Measurements from ENCODE around the gene UBR1.

UBR1 gene

GRCh38 chr15:43146184-43146583 lies 40.3 kb upstream of the UBR1 start:
- no peak overlapping the region for H3K27ac ChIP-seq
- H3K4me3 ChIP-seq (ENCODE audit: low read depth, low read length) = no peak overlapping the region
- no peak overlapping the region for H3K9ac ChIP-seq
- H3K4me2 ChIP-seq (ENCODE audit: low read length) = no peak overlapping the region
- no peak for TF ChIP-seq CTCF (IDR thresholded peaks at IDR 0.05)
- no peaks in the 10 kb centered on the region for H3K36me3 ChIP-seq (ENCODE audit: control insufficient read depth, insufficient read depth, low read length)
- H2AFZ ChIP-seq = no peak overlapping the region
- no peaks in the 10 kb centered on the region for H3K4me1 ChIP-seq
- H3K9me3 ChIP-seq (ENCODE audit: control insufficient read depth, low read length) = no peaks in the 10 kb centered on the region
- no peaks in the 10 kb centered on the region for H3K79me2 ChIP-seq
- no peaks in the 10 kb centered on the region for H3K27me3 ChIP-seq (ENCODE audit: control insufficient read depth, insufficient read depth, low read length)

- no peak overlapping the region for H3K4me2 ChIP-seq (ENCODE audit: low read length)
- no peaks in the 10 kb centered on the region for H3K36me3 ChIP-seq (ENCODE audit: control insufficient read depth, insufficient read depth, low read length)
- no peak overlapping the region for H3K4me3 ChIP-seq (ENCODE audit: low read depth, low read length)
- no peak overlapping the region for H3K9ac ChIP-seq
- H3K27me3 ChIP-seq (ENCODE audit: control insufficient read depth, insufficient read depth, low read length) = no peaks in the 10 kb centered on the region
- H3K9me3 ChIP-seq (ENCODE audit: control insufficient read depth, low read length) = no peaks in the 10 kb centered on the region
- no peak for TF ChIP-seq CTCF (IDR thresholded peaks at IDR 0.05)
- H3K79me2 ChIP-seq = no peaks in the 10 kb centered on the region
- no peaks in the 10 kb centered on the region for H3K4me1 ChIP-seq
- no peak overlapping the region for H3K27ac ChIP-seq
- no peak overlapping the region for H2AFZ ChIP-seq
Observed at GRCh38 chr15:43144512-43144911, 38.7 kb upstream of the UBR1 start.

GRCh38 chr15:43143203-43143941 lies 37.5 kb upstream of the UBR1 start:
- no peaks in the 10 kb centered on the region for H3K4me1 ChIP-seq
- H3K27me3 ChIP-seq (ENCODE audit: control insufficient read depth, insufficient read depth, low read length) = no peaks in the 10 kb centered on the region
- TF ChIP-seq CTCF (IDR thresholded peaks at IDR 0.05) = no peak

GRCh38 chr15:43135351-43135750 lies 29.5 kb upstream of the UBR1 start:
- Histone ChIP-seq H3K4me2 (ENCODE audit: low read length) (no peak overlapping the region), H3K4me3 (ENCODE audit: low read depth, low read length) (no peak overlapping the region), H3K79me2 (no peaks in the 10 kb centered on the region), H3K27me3 (ENCODE audit: control insufficient read depth, insufficient read depth, low read length) (no peaks in the 10 kb centered on the region), H3K9me3 (ENCODE audit: control insufficient read depth, low read length) (no peaks in the 10 kb centered on the region), H3K27ac (no peak overlapping the region), H3K4me1 (no peaks in the 10 kb centered on the region), H3K9ac (no peak overlapping the region), H3K36me3 (ENCODE audit: control insufficient read depth, insufficient read depth, low read length) (no peaks in the 10 kb centered on the region), H2AFZ (no peak overlapping the region)
- TF ChIP-seq CTCF (IDR thresholded peaks at IDR 0.05) = no peak

More at GRCh38 chr15:43143203-43143941, 37.5 kb upstream of the UBR1 start:
- H3K27ac ChIP-seq = no peak overlapping the region
- no peak overlapping the region for H2AFZ ChIP-seq
- no peaks in the 10 kb centered on the region for H3K9me3 ChIP-seq (ENCODE audit: control insufficient read depth, low read length)
- H3K4me3 ChIP-seq (ENCODE audit: low read depth, low read length) = no peak overlapping the region
- H3K79me2 ChIP-seq = no peaks in the 10 kb centered on the region
- H3K36me3 ChIP-seq (ENCODE audit: control insufficient read depth, insufficient read depth, low read length) = no peaks in the 10 kb centered on the region
- H3K9ac ChIP-seq = no peak overlapping the region
- H3K4me2 ChIP-seq (ENCODE audit: low read length) = no peak overlapping the region

DNA sequence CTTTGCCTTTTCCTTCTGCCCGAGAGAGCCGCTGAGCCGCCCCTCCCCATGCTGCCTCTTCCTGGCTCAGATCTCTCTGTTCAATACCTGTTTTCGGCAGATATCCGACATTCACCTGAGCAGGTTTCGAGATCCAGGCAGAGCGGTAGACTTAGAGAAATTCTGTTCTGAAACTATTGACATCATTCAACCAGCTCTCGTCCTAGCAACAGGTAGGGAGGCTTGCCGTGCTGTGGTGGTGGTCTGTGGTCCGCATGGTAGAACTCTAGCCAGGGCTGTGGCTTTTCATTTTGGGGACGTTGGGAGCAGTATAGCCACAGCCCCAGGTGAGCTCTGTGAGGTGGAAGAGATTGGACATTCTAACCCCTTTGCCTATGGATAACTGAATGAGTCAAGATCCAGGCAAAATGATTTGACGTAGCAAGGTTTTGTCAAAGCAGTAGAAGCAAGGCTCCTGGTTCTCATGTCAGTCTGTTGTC lies 28.4 kb upstream of the UBR1 start:
- TF ChIP-seq CTCF (IDR thresholded peaks at IDR 0.05) = no peak
- no peaks in the 10 kb centered on the region for H3K79me2 ChIP-seq
- peak overlapping the region; percentile 40 for H3K9ac ChIP-seq
- H3K27me3 ChIP-seq (ENCODE audit: control insufficient read depth, insufficient read depth, low read length) = no peaks in the 10 kb centered on the region
- H2AFZ ChIP-seq = peak overlapping the region; percentile 95
- peak overlapping the region; percentile 87 for H3K4me2 ChIP-seq (ENCODE audit: low read length)
- H3K27ac ChIP-seq = peak overlapping the region; percentile 77
- no peaks in the 10 kb centered on the region for H3K36me3 ChIP-seq (ENCODE audit: control insufficient read depth, insufficient read depth, low read length)
- H3K4me3 ChIP-seq (ENCODE audit: low read depth, low read length) = peak overlapping the region; percentile 70
- no peaks in the 10 kb centered on the region for H3K4me1 ChIP-seq
- no peaks in the 10 kb centered on the region for H3K9me3 ChIP-seq (ENCODE audit: control insufficient read depth, low read length)

Measured in parathyroid adenoma (tissue), 2 donors.